ENCODE data around the gene NBAS. TPM values are rescaled to one million over a fixed set of nuclear protein-coding genes. Genes with fewer than 3 reads are reported as not detected.

The NBAS gene
- total and polyA plus RNA-seq, 2 of the 13 experiments (the other 11 are each of a cell fraction or from before 2014, with no cell fraction given), result 33.6 to 58.7 TPM

- 0 out of 2 replicates have a peak, but pooled peaks have one; percentile 59 for TF ChIP-seq SMAD3 (CRISPR knock-in tag; IDR thresholded peaks at IDR 0.05)
- no peak for TF ChIP-seq ZNF780A (CRISPR knock-in tag; IDR thresholded peaks at IDR 0.05)
- TF ChIP-seq ARID3A (IDR thresholded peaks at IDR 0.05; ENCODE audit: low read depth, low read length), result no peak
These were observed at the start of gene NBAS (continued) for GRCh38 chr2:15560988-15561573.

GRCh38 chr2:15610430-15610952 lies 49.4 kb upstream of the NBAS start:
- Histone ChIP-seq H2AFZ (ENCODE audit: low read length) (no peak overlapping the region), H3K79me2 (ENCODE audit: insufficient read depth, low read length) (no peaks in the 10 kb centered on the region), H3K9me3 (ENCODE audit: low read length) (no peaks in the 10 kb centered on the region), H3K27me3 (ENCODE audit: control insufficient read depth in 1 of 2, insufficient read depth in 2 of 2, low read length in 2 of 2) (no peaks in the 10 kb centered on the region), H3K4me2 (ENCODE audit: low read depth, low read length) (no peak overlapping the region), H4K20me1 (ENCODE audit: insufficient read depth, low read length) (no peaks in the 10 kb centered on the region), H3K27ac (ENCODE audit: extremely low read length, insufficient read depth, low read length) (no peak overlapping the region), H3K4me1 (ENCODE audit: insufficient read depth, low read length) (no peaks in the 10 kb centered on the region), H3K36me3 (replicated peaks in 1 of 2; ENCODE audit: control insufficient read depth in 1 of 2, insufficient read depth in 2 of 2, low read length in 2 of 2) (peaks cover 24 to 61% of the 10 kb centered on the region in 2 experiments), H3K4me3 (replicated peaks in 1 of 3; ENCODE audit: insufficient read depth in 1 of 3, low read depth in 2 of 3, low read length in 3 of 3) (no peak overlapping the region), H3K9ac (ENCODE audit: insufficient read depth, low read depth, low read length) (no peak overlapping the region)
- POLR2A ChIA-PET, result no interaction called here
- CTCF ChIA-PET (ENCODE audit: low intra/inter-chr PET ratio, low total read pairs), result no interaction called here
- in situ Hi-C loops (cut with HindIII; ENCODE audit: extremely low pct_ligation_motif_present, low pct_unique_long_range_greater_than_20kb), result no loop called here
- no TSS peak for BruUV-seq (replicated peaks)
- intact Hi-C loops (cut with micrococcal nuclease; ENCODE audit: unreplicated experiment), result no loop called here
- no peak for FAIRE-seq
- no peak for DNase-seq (ENCODE audit: low spot score)
- 95% methylated on average over 5 of the region's 5 CpGs for WGBS (ENCODE audit: low lambda C conversion rate)
- no peak for ATAC-seq
- TF ChIP-seq JUN (CRISPR knock-in tag; IDR thresholded peaks at IDR 0.05) (no peak), HMGA1 (CRISPR knock-in tag; conservative IDR thresholded peaks at IDR 0.05) (no peak), ZFP41 (CRISPR knock-in tag; IDR thresholded peaks at IDR 0.05; ENCODE audit: borderline replicate concordance) (no peak), ZBTB42 (CRISPR knock-in tag; IDR thresholded peaks at IDR 0.05) (no peak), TBL1XR1 (IDR thresholded peaks at IDR 0.05; ENCODE audit: borderline replicate concordance, low read length, partially characterized antibody) (no peak), MTA3 (CRISPR knock-in tag; IDR thresholded peaks at IDR 0.05) (no peak), ZNF660 (CRISPR knock-in tag; IDR thresholded peaks at IDR 0.05; ENCODE audit: borderline replicate concordance, low read depth) (no peak), ZNF678 (CRISPR knock-in tag; IDR thresholded peaks at IDR 0.05) (no peak), FOSL1 (CRISPR knock-in tag; IDR thresholded peaks at IDR 0.05; ENCODE audit: borderline replicate concordance) (no peak), ZHX1 (CRISPR knock-in tag; IDR thresholded peaks at IDR 0.05; ENCODE audit: low read depth) (no peak), HHEX (CRISPR knock-in tag; IDR thresholded peaks at IDR 0.05) (no peak), ZNF292 (CRISPR knock-in tag; IDR thresholded peaks at IDR 0.05; ENCODE audit: borderline replicate concordance, low read depth) (no peak), SRSF4 (IDR thresholded peaks at IDR 0.05; ENCODE audit: low read depth, low read length, poor library complexity, severe bottlenecking) (no peak)
- TF ChIP-seq, protein P1, sequence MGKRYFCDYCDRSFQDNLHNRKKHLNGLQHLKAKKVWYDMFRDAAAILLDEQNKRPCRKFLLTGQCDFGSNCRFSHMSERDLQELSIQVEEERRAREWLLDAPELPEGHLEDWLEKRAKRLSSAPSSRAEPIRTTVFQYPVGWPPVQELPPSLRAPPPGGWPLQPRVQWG (CRISPR knock-in tag; IDR thresholded peaks at IDR 0.05; ENCODE audit: borderline replicate concordance, low read depth), result no peak

All from HepG2 (cell line).